Posterior vena cava (tissue), 2 donors: Measurements from ENCODE around the gene BPIFB4. TPM values are rescaled to one million over a fixed set of nuclear protein-coding genes. Genes with fewer than 3 reads are reported as not detected.
"Not testable (repeated sequence)": the region's sequence is repeated elsewhere in the genome, so short reads cannot be mapped to it uniquely, and the experiment has no call there.

Experiments
- DNase-seq: peaks from one replicate; pipeline ENCODE4 v3.0.0-alpha.2; 2020; ENCODE audit warnings: low spot score
- intact Hi-C, 2 donors: fragments of 100-400 bp; cut with DNase I; formaldehyde crosslinking; loops; one replicate each; pipeline versions ENCODE4 v1.14.1 to v1.14.2; 2022 to 2023
- total RNA-seq, 2 donors: library from RNA; stranded (reverse); fragmentation: NEBNext Ultra II Directional; extraction: Animal tissue kit (Norgen Biotek cat#: 25700); gene quantifications; one replicate each; pipeline ENCODE4 v1.2.1, GENCODE V29; 2021
- donor health status: DM: yes; HTN: yes; CAD: no.
- donor health status: DM: yes; HTN: yes; CAD: no.

Gene BPIFB4
- total RNA-seq, 2 donors from 2014 or later, result not detected

GRCh38 chr20:33108661-33109060 lies 29.2 kb downstream of the BPIFB4 start:
- intact Hi-C loops, result no loop called here
- DNase-seq, result peak; percentile 11

- DNase-seq, result no peak
- intact Hi-C loops, result no loop called here
These were observed 30.8 kb downstream of the BPIFB4 start for GRCh38 chr20:33110147-33110825.

- intact Hi-C loops, result no loop called here
These were observed 31.9 kb downstream of the BPIFB4 start for GRCh38 chr20:33111306-33111705.

GRCh38 chr20:33112547-33113386 lies 33.3 kb downstream of the BPIFB4 start:
- no peak for DNase-seq
- intact Hi-C loops, result no loop called here

More at GRCh38 chr20:33111306-33111705, 31.9 kb downstream of the BPIFB4 start:
- DNase-seq, result peak; percentile 60

- peak; percentile 35 for DNase-seq
- intact Hi-C loops, result no loop called here
These were observed 34.0 kb downstream of the BPIFB4 start for GRCh38 chr20:33113387-33113908.

- DNase-seq, result peak; percentile 40
- intact Hi-C loops, result not testable (repeated sequence)
These were observed 36.1 kb downstream of the BPIFB4 start for GRCh38 chr20:33115501-33115900.

- no peak for DNase-seq
- intact Hi-C loops, result no loop called here
These were observed 40.6 kb downstream of the BPIFB4 start for GRCh38 chr20:33119725-33120720.

GRCh38 chr20:33120934-33121333 lies 41.5 kb downstream of the BPIFB4 start:
- no peak for DNase-seq
- intact Hi-C loops, result no loop called here

GRCh38 chr20:33122297-33122696 lies 42.9 kb downstream of the BPIFB4 start:
- DNase-seq, intact Hi-C loops: not testable (repeated sequence)

- DNase-seq, result no peak
- intact Hi-C loops, result no loop called here
These were observed 44.8 kb downstream of the BPIFB4 start for GRCh38 chr20:33124261-33124660.

GRCh38 chr20:33124994-33125393 lies 45.6 kb downstream of the BPIFB4 start:
- intact Hi-C loops, result no loop called here
- no peak for DNase-seq

- intact Hi-C loops, result no loop called here
- no peak for DNase-seq
These were observed 46.5 kb downstream of the BPIFB4 start for GRCh38 chr20:33125983-33126382.

GRCh38 chr20:33127422-33128097 lies 48.1 kb downstream of the BPIFB4 start:
- DNase-seq, result no peak
- intact Hi-C loops, result no loop called here

GRCh38 chr20:33130568-33131061 lies 51.2 kb downstream of the BPIFB4 start:
- intact Hi-C loops, result no loop called here
- DNase-seq, result no peak

- no peak for DNase-seq
- intact Hi-C loops, result no loop called here
These were observed 52.6 kb downstream of the BPIFB4 start for GRCh38 chr20:33131949-33132473.

GRCh38 chr20:33132513-33133372 lies 53.3 kb downstream of the BPIFB4 start:
- intact Hi-C loops, result no loop called here
- DNase-seq, result no peak

GRCh38 chr20:33133373-33133941 lies 54.0 kb downstream of the BPIFB4 start:
- intact Hi-C loops, result no loop called here
- no peak for DNase-seq
